HG03095 (cell line): ENCODE measurements around the gene PLEKHA4.
"Not testable (repeated sequence)": the region's sequence is repeated elsewhere in the genome, so short reads cannot be mapped to it uniquely, and the experiment has no call there.

Experiments
- ATAC-seq: cut with Tn5 transposase; IDR thresholded peaks from one replicate; pipeline ENCODE4 v1.9.1; 2021; ENCODE audit warnings: moderate library complexity; ENCODE audit not compliant: unreplicated experiment

PLEKHA4 gene

DNA sequence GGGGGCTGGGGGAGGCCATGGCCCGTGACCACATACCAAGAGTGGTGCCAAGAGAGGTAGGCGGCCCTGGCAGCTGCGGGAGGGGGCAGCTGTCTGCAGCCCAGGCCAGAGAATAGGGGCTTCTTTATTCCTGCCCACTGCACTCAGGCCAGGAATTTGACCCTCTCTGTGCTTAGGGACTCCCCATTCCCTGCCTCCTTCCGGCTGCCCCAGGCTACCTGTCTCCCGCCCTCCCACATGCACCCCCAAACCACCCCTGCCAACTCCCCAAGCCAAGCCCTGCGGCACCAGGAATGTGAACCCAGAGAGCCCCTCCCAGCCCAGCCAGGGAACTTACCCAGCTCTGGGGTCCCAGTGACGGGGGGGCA, 687 bp downstream of the PLEKHA4 start:
- ATAC-seq, result no peak

- no peak for ATAC-seq
Measured at GRCh38 chr19:48867123-48867745, 1.2 kb downstream of the PLEKHA4 start.

- no peak for ATAC-seq
Measured at GRCh38 chr19:48866692-48867091, 1.7 kb downstream of the PLEKHA4 start.

GRCh38 chr19:48862827-48863226, 5.6 kb downstream of the PLEKHA4 start:
- ATAC-seq, result no peak

DNA sequence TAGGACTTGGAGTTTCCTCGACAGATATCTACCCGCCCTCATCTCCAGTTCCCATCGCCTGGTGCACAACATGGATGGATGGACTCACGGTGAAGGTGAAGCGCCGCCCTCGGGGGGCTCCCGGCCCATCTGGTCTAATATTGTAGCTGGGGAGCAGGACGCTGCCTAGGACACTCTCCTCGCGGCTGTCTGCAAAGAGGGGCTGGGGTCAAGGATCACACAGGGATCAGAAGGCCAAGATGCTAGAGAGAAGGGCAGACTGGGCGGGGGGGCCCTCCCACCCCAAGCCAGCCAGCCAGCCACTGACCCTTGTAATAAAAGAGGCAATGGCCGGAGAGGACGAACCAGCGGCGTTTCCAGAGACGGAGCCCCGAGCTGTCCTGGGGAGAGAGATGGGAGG, 7.1 kb downstream of the PLEKHA4 start:
- no peak for ATAC-seq

DNA sequence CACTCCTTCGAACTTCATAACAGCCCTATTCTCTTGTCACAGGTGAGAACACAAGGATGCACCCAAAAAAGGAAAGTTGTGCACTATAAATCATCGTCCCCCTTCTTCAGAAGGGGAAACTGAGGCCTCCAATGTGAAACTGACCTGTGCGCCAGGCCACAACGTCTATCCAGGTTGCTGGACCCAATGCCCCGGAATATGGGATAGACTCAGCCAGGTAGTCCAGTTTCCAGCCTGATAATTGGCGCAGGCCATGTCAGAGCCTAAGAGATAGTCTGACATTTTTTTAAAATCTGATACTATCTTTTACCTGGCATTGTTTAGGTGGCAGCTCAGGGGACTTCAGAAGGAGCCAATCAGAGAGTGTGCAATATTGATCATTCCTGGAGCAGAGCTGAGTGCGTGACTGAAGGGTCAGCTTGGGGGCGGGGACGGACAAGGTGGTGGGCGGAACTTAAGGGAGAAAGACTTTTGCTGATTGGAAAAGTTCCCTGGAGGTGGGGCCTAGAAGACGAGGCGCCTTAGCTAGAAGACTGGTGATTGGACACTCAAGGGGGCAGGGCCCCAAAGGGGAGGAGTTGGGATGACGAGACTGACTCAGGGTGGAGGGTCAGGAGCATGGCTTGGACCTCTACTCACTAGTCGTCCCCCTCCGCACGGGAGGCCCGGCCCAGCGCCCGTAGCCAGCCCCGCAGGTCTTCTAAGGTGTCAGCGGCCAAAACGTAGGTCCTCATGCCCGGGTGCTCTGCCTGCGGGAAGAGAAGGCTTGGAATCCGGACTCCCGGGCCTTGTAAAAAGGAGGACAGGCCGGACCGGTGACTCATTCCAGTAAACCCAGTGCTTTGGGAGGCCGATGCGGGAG, 8.5 kb downstream of the PLEKHA4 start:
- ATAC-seq, result no peak

- ATAC-seq, result peak; percentile 59
Measured at GRCh38 chr19:48858984-48859710, 9.3 kb downstream of the PLEKHA4 start.

GRCh38 chr19:48856921-48857320, 11.5 kb downstream of the PLEKHA4 start:
- ATAC-seq, result no peak

DNA sequence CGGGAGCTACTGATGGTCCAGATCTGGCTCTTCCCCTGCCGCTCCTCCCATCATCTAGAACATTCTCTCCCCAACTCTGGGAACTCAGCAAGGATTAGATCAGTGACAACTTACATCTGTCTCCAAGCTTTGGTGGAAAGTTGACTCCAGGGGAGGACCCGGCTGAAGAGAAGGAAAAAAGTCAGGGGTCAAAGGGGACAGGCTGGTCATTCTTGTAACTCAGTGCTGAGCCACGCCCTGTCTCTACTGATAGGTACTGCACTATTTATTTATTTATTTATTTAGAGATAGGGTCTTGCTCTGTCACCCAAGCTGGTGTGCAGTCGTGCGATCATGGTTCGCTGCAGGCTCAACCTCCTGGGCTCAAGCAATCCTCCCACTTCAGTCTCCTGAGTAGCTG, 14.3 kb downstream of the PLEKHA4 start:
- ATAC-seq, result no peak

GRCh38 chr19:48853483-48853882, 14.9 kb downstream of the PLEKHA4 start:
- ATAC-seq, result no peak

- ATAC-seq, result no peak
Measured at GRCh38 chr19:48852292-48852691, 16.1 kb downstream of the PLEKHA4 start.

DNA sequence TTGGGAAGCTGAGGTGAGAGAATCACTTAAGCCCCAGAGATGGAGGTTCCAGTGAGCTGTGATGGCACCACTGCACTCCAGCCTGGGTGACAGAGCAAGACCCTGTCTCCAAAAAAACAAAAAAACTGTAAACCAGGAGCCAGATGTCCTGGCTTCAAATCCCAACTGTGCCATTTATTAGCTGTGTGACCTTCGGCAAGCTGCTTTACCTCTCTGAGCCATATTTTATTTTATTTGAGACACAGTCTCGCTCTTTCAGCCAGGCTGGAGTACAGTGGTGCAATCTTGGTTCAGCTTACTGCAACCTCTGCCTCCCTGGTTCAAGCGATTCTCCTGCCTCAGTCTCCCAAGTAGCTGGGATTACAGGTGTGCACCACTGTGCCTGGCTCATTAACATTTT, 21.8 kb downstream of the PLEKHA4 start:
- not testable (repeated sequence) for ATAC-seq

DNA sequence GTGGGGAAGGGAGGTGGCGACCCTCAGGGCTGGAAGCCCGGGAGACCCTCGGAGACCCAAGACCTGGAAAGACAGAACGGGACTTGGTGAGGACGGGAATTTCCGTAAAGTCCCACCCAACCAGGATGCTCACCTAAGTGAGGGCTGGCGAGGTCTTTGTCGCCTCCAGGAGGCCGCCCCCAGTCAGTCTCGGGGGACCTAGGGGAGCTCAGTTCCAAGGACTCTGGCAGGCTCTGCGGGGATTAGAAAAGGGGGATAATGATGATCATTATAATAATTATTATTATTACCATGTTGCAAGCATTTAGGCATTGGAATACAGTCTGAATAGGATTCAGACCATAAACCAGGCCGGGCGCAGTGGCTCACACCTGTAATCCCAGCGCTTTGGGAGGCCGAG, 23.0 kb downstream of the PLEKHA4 start:
- ATAC-seq, result no peak

DNA sequence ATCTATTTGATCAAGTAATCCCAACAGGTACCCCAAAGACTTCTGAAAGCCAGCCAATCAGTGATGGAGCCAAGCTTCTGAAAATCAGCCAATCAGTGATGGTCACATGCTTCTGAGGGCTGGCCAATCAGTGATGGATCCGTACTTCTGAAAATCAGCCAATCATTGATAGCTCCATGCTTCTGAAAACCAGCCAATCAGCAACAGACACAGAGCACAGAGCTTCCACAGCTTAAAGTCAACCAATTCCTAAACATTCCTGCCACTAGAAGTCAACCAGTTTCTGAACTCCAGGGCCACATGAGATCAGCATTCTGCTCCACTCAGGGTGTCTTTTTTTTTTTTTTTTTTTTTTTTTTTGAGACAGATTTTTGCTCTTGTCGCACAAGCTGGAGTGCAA, 23.9 kb downstream of the PLEKHA4 start:
- ATAC-seq, result no peak

GRCh38 chr19:48842789-48843162, 25.6 kb downstream of the PLEKHA4 start:
- ATAC-seq, result no peak

- ATAC-seq, result no peak
Measured at GRCh38 chr19:48841571-48841970, 26.8 kb downstream of the PLEKHA4 start.

- ATAC-seq, result no peak
Measured at GRCh38 chr19:48841047-48841446, 27.4 kb downstream of the PLEKHA4 start.

DNA sequence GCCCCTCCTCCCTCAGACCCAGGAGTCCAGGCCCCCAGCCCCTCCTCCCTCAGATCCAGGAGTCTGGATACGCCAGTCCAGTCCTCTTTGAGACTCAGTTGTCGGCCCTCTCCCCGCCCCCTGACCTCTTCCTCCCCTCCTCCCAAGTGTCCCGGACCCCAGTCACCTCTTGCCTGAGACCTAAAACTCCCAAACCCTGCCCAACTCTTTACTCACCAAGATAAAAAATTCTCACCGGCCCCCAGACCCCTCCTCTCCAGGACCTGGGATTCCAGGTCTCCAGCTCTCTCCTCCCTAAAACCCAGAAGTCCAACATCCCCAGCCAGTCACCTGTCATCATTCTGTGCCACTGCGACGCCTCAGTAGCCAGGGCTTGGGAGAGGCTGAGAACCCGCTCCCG, 30.7 kb downstream of the PLEKHA4 start:
- no peak for ATAC-seq

DNA sequence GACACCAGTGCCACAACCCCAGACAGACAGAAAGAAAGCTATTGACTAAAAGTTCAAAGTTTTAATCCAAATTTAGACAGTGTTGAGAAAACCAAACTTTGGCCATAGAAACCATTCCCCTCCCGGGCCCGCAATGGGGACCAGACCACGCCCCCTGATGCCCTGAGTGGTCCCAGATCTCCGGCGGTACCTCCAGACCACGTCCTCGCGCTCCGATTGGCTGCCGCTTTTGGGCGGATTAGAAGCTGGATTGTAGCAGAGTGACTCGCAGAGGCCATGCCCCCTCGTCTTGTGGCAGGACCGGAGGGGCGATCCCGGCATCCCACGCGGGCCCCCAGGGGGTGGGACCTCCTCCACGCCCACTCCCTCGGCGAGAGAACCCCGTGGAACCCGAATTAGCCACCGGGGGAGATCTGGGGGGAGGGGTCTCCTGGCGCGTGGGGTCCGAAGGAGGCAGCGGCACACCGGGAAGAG, 31.3 kb downstream of the PLEKHA4 start:
- peak; percentile 54 for ATAC-seq

- ATAC-seq, result no peak
Measured at GRCh38 chr19:48836089-48837017, 32.1 kb downstream of the PLEKHA4 start, which contains the start of gene HSD17B14. TSS of gene HSD17B14 (minus strand) at chr19:48836491. CDS start at chr19:48836411, 80 bp downstream.

DNA sequence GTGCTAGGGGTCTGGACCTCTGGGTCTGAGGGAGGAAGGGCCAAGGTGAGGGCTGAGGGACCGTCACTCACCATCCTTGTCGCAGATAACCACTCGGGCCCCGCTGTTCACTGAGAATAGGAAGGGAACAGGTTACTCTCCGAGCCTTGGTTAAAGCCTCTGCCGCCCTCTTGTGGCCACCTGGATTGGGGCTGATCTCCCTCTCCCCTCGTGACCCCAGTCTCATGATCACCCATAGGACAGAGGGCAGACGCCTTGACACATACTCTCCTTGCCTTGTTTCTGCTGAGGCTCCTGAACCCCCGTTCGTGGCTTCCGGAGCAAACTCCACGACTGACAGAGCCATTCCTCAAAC, 32.7 kb downstream of the PLEKHA4 start:
- peak; percentile 62 for ATAC-seq
